Activated naive CD8-positive, alpha-beta T cell treated with anti-CD3 and anti-CD28 coated beads, Interleukin-2, amount 50 U/mL, for 16 hours (primary cell): ENCODE data around the gene SLC44A4.
"Not testable (repeated sequence)": the region's sequence is repeated elsewhere in the genome, so short reads cannot be mapped to it uniquely, and the experiment has no call there.

Source experiments
- DNase-seq: peaks from one replicate; pipeline ENCODE4 v3.0.0-alpha.2; 2020; ENCODE audit warnings: low read depth, low spot score

Gene SLC44A4

GRCh38 chr6:31878726-31879125 is at the start of gene SLC44A4:
TSS of gene SLC44A4 (minus strand) at chr6:31878997. CDS start at chr6:31878980, 17 bp downstream.
- no peak for DNase-seq

GRCh38 chr6:31928672-31928939 is 49.8 kb upstream of the SLC44A4 start:
- DNase-seq = no peak

DNA sequence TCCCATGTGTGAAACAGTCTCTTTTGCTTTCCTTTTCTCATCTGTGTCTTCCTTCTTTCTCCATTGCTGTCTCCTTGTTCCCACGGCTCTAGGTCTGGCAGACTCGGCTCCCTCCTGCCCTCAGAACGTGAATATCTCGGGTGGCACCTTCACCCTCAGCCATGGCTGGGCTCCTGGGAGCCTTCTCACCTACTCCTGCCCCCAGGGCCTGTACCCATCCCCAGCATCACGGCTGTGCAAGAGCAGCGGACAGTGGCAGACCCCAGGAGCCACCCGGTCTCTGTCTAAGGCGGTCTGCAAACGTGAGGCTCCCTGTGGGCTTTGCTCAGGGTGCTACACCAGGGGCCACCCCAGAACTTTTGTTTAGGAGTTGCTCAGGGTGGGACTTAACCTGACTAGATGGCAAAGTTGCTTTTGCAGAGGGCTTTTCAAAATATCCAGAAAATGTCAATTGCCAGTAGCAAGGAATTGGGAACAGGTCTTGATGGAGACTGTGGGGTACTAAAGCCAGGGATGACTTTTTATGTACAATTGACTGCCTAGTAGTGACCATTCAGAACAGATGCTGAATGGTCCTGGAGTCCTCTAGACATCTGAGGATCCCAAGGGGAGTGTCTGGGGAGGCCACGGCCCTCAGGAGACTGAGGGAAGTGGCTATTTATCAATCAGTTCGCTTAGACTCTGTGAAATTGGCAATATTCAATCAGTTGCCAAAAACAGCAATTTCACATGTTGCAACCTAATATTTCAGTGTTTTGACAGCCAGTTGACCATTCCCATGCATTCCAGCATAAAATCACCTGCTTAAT is 49.3 kb upstream of the SLC44A4 start:
- DNase-seq = no peak

DNA sequence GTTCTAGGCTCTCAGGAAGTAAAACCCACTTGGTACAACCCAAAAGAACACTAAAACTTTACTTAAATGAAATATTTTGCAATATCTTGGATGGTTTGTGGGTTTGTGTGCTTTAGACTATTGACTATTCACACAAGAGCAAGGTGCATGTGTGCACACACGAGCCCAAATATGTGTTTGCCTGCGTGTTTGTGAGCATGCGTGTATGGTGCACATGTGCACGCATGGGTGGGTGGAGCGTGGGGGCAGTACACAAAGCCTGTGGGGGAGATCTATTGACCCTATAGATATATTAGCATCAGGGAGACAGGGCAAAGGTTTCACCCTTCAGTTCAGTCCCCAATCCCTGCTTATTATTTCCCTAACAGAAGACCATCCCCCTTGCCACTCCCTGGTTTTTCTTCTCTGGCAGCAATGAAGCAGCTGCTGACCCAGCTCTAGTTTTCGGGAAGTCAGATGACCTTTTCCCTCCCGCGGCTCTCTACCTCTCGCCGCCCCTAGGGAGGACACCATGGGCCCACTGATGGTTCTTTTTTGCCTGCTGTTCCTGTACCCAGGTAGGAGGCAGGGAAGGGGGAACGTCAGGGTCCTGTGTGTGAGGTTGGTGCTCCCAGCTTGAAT is 48.6 kb upstream of the SLC44A4 start, which contains the start of gene C2:
Gene C2, plus strand, starts transcription at position 476 of the 621 bp plus-strand sequence. Its CDS starts 36 bp downstream, at position 512.
- no peak for DNase-seq

- no peak for DNase-seq
Measured at GRCh38 chr6:31922942-31923341, 44.1 kb upstream of the SLC44A4 start.

DNA sequence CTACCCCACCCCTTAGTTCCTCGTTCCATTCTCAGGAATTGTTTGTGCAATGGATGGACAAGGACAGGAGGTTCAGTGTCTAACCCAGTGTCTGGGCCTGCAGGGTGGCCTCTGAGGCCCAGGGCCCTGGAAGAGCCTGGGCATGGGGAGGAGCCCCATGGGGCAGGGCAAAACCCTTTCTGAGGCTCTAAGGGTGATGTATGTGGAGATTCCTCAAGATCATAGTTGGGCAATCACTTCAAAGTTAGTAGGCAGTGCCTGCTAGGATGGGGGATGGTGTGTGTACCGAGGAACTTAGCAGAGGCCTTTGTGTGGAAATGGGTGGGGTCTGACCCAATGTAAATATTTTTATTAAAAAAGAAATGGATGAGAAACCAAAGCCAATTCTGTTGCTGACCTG is 42.0 kb upstream of the SLC44A4 start:
- DNase-seq = no peak

DNA sequence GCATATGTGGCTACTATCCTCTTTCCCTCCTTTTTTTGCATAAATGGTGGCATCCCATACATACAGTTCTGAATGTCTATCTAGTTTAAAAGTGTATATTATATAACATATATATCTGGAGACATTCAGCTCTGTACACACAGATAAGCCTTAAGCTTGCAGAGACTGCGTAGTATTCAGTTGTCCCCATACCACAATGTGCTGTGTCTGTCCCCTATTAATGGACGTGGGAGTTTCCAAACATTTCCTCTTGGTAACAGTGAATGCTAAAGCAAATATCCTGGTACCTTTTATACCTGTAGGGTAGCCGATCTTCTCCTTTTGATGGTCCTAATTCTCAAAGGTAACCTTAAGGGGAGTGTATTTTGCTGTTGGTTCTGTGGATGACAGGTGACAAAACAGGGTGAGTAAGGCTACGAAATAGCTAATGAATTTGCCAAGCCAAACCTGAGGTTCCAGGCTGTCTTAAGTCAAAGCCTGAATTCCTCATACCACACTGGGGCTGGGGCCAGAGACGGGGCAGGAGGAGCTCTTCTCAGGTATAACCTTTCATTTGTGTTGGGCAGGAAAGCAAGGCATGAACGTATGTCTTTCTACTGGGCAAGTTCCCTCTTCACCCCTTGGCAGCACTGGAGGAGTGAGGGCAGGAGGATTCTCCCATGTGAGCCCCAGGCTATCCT is 41.0 kb upstream of the SLC44A4 start:
- no peak for DNase-seq

GRCh38 chr6:31918069-31918720 is 39.4 kb upstream of the SLC44A4 start:
- no peak for DNase-seq

DNA sequence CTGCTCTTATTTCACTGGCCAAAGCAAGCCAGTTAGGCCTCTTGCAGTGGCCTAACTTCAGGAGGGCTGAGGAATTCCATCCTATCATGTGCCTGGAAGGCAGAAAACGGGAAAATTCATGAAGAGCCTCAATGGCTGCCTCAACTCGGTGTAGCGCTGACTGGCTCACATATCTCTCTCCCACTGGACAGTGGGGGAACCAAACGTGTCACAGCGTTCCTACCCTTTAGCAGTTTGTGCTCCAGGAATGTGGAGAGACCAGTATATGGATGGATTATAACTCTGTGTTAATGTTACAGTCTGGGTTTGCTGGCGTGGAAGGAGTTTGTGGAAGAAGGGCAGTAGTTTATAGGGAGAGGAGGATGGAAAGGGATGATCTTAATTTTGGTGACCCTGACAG is 37.0 kb upstream of the SLC44A4 start:
- no peak for DNase-seq

DNA sequence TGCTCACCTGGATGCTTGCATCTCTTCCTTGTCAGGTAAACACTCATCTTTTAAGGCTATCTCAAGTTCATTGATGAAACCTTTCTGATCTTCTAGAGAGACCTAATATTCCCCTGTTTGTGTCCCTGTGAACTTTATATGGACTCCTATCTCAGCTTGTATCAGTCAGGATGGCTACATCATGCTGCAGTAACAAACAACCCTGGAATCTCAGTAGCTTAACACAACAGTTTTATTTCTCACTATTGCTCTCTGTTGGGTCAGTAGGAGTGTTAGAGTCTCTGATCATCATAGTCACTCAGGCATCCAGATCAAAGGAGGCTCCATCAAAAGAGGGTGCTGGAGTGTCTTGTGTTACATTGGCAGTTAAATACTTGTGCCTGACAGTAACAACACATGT is 36.6 kb upstream of the SLC44A4 start:
- no peak for DNase-seq

DNA sequence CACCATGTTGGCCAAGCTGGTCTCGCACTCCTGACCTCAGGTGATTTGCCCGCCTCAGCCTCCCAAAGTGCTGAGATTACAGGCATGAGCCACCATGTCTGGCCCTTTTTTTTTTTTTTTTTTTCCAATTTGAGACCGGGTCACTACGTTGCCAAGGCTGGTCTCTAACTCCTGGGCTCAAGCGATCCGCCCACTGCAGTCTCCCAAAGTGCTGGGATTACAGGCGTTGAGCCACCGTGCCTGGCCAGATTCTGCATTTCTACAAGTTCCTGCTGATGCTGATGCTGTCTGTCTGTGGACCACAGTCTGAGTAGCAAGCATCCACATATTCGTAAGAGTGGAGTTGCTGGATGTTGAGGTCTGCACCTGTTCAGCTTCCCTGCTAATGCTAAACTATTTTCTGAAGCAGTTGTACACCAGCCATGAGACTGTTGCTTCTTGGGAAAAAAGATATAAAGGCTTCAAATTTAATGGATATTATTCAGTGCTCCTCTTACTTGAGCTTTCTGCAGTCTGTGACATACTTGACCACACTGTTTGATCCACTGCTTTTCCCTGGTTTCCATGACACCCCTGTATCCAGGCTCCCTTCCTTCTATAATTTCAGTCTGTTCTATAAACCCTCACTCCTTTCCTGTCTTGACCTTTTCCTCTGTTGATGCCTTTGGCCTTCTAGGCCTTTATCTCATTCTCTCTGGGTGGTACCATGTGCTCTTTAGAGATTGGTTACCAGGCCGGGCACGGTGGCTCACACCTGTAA is 33.2 kb upstream of the SLC44A4 start:
- DNase-seq = no peak

DNA sequence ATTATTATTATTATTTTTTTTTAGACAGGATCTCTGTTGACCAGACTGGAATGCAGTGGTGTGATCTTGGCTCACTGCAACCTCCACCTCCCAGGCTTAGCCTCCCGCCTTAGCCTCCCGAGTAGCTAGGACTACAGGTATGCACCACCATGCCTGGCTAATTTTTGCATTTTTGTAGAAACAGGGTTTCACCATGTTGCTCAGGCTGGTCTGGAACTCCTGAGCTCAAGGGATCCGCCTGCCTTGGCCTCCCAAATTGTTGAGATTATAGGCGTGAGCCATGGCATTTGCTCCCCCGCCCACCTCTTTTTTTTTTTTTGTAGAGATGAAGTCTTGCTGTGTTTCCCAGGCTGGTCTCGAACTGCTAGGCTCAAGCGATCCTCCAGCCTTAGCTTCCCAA is 30.5 kb upstream of the SLC44A4 start:
- DNase-seq = not testable (repeated sequence)

DNA sequence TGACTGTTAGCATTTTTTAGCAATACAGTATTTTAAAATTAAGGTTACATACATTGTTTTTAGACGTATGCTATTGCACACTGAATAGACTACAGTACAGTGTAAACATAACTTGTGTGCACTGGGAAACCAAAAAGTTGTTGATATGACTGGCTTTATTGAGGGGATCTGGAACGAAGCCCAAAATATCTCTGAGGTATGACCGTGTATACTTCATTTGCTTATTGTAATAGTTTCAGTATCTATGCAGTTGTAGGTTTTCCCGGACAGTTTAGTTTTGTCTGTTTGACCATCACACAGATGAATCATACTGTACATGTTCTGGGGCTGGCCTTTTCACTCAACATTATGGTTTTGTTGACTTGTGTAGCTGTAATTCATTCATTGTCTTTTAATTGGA is 30.0 kb upstream of the SLC44A4 start:
- no peak for DNase-seq

DNA sequence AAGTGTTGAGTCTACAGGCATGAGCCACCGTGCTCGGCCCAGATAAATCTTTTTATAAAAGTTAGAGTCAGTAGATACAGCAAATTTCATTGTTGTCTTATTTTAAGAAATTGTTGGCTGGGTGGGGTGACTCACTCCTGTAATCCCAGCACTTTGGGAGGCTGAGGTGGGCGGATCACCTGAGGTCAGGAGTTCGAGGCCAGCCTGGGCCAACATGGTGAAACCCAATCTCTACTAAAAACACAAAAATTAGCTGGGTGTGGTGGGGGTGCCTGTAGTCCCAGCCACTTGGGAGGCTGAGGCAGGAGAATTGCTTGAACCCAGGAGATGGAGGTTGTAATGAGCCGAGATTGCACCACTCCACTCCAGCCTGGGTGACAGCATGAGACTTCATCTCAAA is 29.5 kb upstream of the SLC44A4 start:
- not testable (repeated sequence) for DNase-seq

DNA sequence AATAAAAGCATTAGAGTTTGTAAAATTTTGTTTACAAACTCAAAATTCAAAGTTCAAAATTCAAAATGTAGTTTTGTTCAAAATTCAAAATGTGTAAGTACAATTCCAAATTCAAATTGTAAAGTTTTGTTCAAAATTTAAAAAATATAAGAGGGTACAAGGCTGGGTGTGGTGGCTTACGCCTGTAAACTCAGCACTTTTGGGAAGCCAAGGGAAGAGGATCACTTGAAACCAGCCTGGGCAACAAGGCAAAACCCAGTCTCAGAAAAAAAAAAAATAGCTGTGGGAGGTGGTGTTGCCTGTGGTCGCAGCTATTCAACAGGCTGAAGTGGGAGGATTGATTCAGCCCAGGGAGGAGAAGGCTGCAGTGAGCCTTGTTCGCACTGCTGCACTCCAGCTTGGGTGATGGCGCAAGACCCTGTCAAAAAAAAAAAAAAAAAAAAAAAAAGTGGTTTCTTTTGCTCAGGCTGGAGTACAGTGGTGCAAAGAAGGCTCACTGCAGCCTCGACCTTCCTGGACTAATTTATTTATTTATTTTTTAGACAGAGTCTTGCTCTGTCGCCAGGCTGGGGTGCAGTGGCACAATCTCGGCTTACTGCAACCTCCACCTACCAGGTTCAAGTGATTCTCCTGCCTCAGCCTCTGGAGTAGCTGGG is 28.5 kb upstream of the SLC44A4 start:
- DNase-seq = no peak

DNA sequence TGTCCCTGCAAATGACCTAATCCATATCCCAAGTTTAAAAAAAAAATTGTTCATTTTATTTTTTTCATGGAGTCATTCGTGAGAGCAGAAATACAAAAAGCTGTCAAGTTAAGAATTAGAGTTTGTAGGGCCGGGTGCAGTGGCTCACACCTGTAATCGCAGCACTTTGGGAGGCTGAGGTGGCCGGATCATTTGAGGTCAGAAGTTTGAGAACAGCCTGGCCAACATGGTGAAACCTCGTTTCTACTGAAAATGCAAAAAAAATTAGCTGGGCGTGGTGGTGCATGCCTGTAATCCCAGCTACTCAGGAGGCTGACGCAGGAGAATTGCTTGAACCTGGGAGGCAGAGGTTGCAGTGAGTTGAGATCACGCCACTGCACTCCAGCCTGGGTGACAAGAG is 27.9 kb upstream of the SLC44A4 start:
- not testable (repeated sequence) for DNase-seq

DNA sequence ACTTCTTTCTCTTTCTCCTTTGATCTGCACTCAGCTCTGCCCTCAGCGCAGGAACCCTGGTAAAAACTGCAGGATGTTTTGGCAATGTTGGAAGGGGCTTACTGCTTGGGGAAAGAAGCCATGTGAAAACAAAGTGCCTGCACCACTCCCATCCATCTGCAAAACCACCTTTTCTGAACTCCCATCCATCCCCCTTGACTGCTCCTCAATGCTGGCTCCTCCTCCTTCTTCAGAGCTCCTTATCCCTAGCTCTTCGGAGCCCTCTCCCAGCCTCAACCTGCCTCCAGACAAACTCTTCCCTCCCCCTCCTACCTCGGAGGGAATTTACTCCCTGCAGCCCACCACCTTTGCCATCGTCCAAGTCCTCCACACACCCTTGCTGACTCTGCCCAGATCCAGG is 27.3 kb upstream of the SLC44A4 start:
- no peak for DNase-seq

DNA sequence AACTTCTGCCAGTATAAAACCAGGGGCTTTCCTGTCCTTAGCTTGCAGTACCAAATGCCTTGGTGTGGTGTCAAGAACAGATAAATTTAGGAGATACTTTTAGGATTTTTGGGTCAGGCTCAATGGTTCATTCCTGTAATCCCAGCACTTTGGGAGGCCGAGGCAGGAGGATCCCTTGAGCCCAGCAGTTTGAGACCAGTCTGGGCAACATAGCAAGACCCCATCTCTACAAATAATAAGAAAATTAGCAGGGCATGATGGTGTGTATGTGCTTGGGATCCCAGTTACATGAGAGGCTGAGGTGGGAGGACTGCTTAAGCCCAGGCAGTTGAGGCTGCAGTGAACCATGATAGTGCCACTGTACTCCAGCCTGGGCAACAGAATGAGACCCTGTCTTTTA is 26.2 kb upstream of the SLC44A4 start:
- DNase-seq = no peak

GRCh38 chr6:31903957-31904356 is 25.2 kb upstream of the SLC44A4 start:
- no peak for DNase-seq

DNA sequence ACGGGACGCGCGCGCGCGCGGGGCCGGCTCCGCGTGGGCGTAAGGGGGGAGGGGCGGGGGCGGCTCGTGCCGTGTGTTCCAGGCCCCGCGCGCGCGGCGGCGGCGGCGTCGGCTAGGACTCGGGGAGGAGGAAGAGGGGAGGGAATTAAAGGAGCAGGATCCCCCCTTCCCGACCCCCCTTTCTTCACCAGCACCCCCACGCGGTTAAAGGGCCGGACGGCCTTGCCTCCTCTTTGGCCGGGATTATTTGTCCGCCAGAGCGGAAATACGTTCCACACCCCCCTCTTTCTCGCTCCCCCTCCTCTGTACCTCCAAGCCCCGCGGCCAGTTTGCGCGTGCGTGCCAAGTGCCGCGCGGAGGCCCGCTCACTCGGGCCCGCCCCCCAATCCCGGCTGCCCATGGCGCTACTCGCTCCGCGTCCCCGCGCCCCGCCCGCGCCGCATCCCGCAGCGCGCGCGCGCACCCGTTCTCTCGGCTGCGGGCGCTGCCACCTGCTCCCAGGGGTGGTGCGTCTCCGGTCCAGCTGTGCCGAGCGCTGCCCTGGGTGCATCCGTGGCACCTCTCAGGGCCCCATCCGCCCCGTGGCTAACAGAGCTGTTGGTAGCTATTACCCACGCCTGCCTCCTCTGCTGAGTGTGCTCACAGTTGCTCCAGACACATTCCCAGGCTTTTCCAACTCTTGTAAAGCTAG is 23.3 kb upstream of the SLC44A4 start, which contains the start of gene ZBTB12:
Gene ZBTB12, minus strand, starts transcription at position 134 of the 691 bp plus-strand sequence. CDS start 781 bp downstream, outside the sequence.
- DNase-seq = peak; percentile 67
